NCI-H2107 treated with DMSO at 0.1 percent for 48 hours (cell line): ENCODE measurements around the gene SMPD2.

Source experiments
- DNase-seq: peaks from one replicate; lab custom pipeline; 2025; ENCODE audit not compliant: unreplicated experiment; lab: John Stamatoyannopoulos, UW

Gene SMPD2, protein sequence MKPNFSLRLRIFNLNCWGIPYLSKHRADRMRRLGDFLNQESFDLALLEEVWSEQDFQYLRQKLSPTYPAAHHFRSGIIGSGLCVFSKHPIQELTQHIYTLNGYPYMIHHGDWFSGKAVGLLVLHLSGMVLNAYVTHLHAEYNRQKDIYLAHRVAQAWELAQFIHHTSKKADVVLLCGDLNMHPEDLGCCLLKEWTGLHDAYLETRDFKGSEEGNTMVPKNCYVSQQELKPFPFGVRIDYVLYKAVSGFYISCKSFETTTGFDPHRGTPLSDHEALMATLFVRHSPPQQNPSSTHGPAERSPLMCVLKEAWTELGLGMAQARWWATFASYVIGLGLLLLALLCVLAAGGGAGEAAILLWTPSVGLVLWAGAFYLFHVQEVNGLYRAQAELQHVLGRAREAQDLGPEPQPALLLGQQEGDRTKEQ

GRCh38 chr6:109440331-109441068 lies at the start of gene SMPD2, which contains the start of gene PPIL6:
Gene SMPD2, plus strand, starts transcription at chr6:109440724. Its CDS starts 398 bp downstream, at chr6:109441122.
Gene PPIL6, minus strand, starts transcription at chr6:109440628. Its CDS starts 38 bp downstream, at chr6:109440590.
- DNase-seq = peak; percentile 24

- DNase-seq = no peak
Observed at GRCh38 chr6:109393157-109393885, 47.2 kb upstream of the SMPD2 start.

GRCh38 chr6:109393886-109394281 lies 46.6 kb upstream of the SMPD2 start:
- no peak for DNase-seq

DNA sequence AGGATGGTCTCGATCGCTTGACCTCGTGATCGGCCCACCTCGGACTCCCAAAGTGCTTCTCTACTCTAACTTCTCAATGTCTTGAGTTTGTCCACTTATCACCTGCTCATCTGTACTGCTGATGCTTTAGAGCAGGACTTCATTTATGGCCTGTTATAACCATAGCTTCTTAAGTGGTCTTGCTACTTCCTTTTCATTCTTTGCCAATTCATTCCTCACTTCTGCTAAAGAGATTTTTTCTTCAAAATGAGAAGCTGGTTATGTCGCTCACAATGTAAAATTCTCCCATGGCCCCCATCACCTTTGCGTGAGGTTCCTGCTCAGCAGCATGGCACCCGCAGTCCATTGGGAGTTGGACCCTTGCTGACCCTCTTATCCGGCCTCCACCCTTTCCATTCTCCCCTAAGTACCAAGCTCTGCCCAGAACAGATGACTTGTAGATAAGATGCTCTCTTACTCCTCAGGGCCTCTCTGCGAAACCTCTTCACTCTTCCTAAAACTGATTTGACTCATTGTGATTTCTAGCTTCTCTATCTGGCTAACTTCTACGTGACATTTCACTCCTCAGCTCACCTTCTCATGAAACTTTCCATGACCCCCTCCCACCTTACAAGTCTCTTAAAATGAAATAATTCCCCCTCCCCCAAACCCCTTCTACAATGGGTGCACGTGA lies 44.3 kb upstream of the SMPD2 start:
- no peak for DNase-seq

GRCh38 chr6:109397020-109397419 lies 43.5 kb upstream of the SMPD2 start:
- no peak for DNase-seq

DNA sequence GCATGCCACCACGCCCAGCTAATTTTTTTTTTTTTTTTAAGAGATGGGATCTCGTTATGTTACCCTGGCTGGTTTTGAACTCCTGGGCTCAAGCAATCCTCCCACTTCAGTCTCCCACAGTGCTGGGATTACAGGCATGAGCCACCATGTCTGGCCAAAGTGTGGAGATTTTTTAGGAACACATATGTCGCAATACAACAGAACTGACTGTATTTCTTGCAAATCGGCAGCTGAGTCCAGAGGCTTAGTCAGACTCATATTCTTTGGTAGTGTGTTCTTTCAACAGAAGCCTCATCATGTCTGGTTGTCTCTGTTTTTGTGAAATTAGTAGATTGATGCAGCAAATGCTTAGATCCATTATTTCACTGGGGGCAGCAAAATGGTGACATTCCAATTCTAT lies 34.3 kb upstream of the SMPD2 start:
- no peak for DNase-seq

- no peak for DNase-seq
Observed at GRCh38 chr6:109411034-109411433, 29.5 kb upstream of the SMPD2 start.

GRCh38 chr6:109417646-109418045 lies 22.9 kb upstream of the SMPD2 start:
- DNase-seq = no peak

DNA sequence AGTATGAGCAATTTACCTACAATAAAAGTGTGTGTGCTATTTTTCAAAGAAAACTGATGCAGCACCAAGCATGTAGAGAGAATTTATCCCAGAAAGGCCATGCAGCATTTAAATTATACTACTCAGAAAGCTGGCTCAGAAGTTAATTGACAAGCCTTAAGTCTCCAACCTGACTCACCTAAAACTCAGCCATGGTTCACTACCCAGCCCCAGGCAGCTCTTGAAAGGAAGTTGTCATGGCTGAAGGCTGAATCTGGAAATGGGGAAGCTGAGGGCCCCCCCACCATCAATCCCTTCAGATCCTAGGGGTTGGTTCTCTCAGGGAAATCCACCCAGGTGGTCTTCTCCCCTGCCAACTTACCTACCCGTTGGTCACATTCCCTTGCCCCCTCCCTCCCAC lies 19.8 kb upstream of the SMPD2 start:
- no peak for DNase-seq

DNA sequence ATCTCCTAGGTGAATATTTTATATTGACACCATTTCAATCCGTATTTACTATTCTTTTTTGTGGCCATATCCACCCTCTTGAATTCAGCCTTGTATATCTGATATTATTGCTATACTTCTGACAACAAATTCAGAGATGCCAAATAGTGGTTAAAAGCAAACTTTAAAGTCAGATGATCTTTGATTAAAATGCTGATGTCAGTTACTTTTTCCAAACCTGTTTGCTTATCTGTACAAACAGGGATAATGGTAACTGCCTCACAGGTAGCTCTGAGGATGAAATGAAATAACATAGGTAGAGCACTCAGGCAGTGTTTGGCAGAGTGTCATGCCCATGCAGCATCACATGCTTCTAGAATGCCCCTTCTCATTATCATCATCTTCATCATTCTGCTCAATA lies 19.3 kb upstream of the SMPD2 start:
- no peak for DNase-seq

- no peak for DNase-seq
Observed at GRCh38 chr6:109424946-109425345, 15.6 kb upstream of the SMPD2 start.

DNA sequence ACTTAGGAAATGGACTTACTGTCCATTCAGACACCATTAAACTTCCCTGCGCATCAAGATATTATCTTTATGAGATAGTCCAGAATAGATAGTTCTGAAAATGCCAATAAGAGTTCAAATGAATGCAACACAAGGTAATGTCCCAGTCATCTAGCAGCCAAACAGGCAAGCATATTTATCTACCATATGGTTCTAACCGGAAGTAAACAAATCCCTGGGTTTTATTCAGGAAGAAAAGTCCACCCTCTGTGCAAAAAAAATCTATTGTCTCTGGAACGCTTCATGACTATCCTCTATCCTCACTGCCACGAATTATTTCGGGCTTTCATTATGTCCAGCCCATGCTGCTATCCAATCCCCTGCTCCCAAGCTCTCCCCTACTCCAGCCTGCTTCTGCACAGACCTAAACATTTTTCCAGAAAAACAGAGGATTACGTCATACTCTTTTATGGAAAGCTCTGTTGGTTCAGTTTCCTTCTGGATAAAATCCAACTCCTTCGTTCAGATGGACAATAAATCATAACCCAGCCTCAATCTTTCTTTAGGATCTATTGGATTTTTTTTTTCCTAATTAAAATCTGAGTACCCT lies 11.5 kb upstream of the SMPD2 start:
- no peak for DNase-seq

DNA sequence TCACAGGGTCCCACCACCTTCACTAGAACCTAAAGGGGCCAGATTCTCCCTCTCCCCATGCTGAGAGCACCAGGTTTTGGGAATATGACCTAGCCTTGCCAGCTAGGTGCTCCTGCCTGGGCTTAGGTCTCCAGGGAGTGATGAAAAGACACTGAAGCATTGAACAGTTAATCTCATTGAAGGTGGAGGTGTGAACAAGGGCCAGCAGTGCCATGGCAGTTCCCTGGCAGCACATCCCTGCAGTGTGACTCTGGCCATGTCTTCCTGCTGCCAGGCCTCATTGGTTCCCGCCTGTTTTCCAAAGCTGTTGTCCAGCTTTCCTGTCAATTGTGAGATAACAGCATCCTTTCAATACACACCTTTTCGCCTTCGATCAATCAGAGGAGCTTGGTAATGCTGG lies 11.0 kb upstream of the SMPD2 start:
- no peak for DNase-seq

- DNase-seq = no peak
Observed at GRCh38 chr6:109434456-109434855, 6.1 kb upstream of the SMPD2 start.

- no peak for DNase-seq
Observed at GRCh38 chr6:109436041-109436440, 4.5 kb upstream of the SMPD2 start.

GRCh38 chr6:109441069-109441816 lies 719 bp downstream of the SMPD2 start:
- peak; percentile 29 for DNase-seq

- DNase-seq = no peak
Observed at GRCh38 chr6:109442393-109442924, 1.9 kb downstream of the SMPD2 start.

DNA sequence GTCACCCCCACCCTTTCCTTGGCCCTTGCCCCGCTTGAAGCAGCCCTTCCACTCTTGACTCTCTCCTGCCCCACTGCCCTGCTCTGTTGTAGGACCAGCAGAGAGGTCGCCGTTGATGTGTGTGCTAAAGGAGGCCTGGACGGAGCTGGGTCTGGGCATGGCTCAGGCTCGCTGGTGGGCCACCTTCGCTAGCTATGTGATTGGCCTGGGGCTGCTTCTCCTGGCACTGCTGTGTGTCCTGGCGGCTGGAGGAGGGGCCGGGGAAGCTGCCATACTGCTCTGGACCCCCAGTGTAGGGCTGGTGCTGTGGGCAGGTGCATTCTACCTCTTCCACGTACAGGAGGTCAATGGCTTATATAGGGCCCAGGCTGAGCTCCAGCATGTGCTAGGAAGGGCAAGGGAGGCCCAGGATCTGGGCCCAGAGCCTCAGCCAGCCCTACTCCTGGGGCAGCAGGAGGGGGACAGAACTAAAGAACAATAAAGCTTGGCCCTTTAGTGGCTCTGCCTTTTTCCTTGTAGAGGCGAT lies 3.0 kb downstream of the SMPD2 start:
- no peak for DNase-seq

DNA sequence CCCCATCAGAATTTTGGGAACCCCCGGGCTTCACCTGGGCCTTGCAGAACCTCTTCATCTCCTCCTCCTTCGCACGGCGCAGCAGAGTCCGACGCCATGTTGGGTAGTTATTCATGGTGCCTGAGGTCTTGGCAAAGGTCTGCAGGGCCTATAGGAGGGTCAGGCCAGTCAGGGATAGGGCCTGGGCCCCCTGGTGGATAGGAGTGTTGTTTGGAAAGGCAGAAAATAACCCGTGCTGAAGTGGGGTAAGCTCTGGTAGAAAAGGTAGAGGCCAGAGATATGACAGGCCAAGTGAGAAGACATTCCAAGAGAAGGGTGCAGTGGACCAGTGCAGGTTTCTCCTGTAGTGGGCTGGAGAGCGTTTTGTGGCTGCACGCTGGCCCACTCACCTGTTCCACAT lies 4.9 kb downstream of the SMPD2 start:
- no peak for DNase-seq
